Motor neuron (in vitro differentiated cells): ENCODE results near the gene KNTC1. TPM values are rescaled to one million over a fixed set of nuclear protein-coding genes. Genes with fewer than 3 reads are reported as not detected.
"Not testable (repeated sequence)": the region's sequence is repeated elsewhere in the genome, so short reads cannot be mapped to it uniquely, and the experiment has no call there.

Experiments used
- ATAC-seq, 8 experiments: fragments of 200-7000 bp; cut with Tn5 transposase; replicated peaks in 6 of 8; 2 replicates each; pipeline ENCODE4 v1.8.0; 2021; ENCODE audit warnings: mild to moderate bottlenecking in 8 of 8, moderate library complexity in 8 of 8
- H3K27ac ChIP-seq, 2 donors: fragments of 250-450 bp; sonication (Bioruptor Pico); 2 replicates each; pipeline ENCODE4 v1.9.0; 2021; ENCODE audit warnings: antibody characterized with exemption in 2 of 2, mild to moderate bottlenecking in 2 of 2, moderate library complexity in 1 of 2
- H3K4me1 ChIP-seq, 2 donors: fragments of 250-450 bp; sonication (Bioruptor Pico); replicated peaks in 1 of 2; 2 replicates each; pipeline ENCODE4 v1.6.1; 2021; ENCODE audit warnings: antibody characterized with exemption in 2 of 2, mild to moderate bottlenecking in 2 of 2, moderate library complexity in 1 of 2
- H3K4me3 ChIP-seq, 5 donors: fragments of 250-450 bp; sonication (Bioruptor Pico); 2 replicates each; pipeline ENCODE4 v1.9.0; 2021; ENCODE audit warnings: antibody characterized with exemption in 5 of 5, mild to moderate bottlenecking in 5 of 5, moderate library complexity in 4 of 5
- WGBS, 10 experiments: fragments of 450-650 bp; shearing (Covaris generic); methylation state at CpG; one replicate each; pipeline ENCODE4 v1.0.0; 2022; 5-methylcytosine and 5-hydroxymethylcytosine counted together
- in situ Hi-C, 9 experiments: fragments of 400-800 bp; cut with MboI; loops; one replicate each; pipeline ENCODE4 v1.15.0; 2021; ENCODE audit warnings: low sequenced_read_pairs in 9 of 9, low pct_unique_long_range_greater_than_20kb in 2 of 9; ENCODE audit not compliant: unreplicated experiment in 9 of 9
- total RNA-seq, 8 experiments: library from RNA; unstranded; fragments of 300-600 nt; gene quantifications; 2 replicates each; pipeline versions ENCODE4 v1.2.3 to v1.2.4, GENCODE V29; 2022

Gene KNTC1
- total RNA-seq, 8 experiments from 2014 or later: 6.4 to 60.1 (median 14.1) TPM

- ATAC-seq: no peak
- H3K27ac ChIP-seq: no peak overlapping the region
- peaks cover 6 to 8% of the 10 kb centered on the region in 2 donors for H3K4me1 ChIP-seq
- in situ Hi-C loops: no loop called here
- 68 to 100% (median 97%) methylated on average over 1 to 4 of the region's 7 CpGs; no CpG with 5 or more reads in 2 of the 10 experiments for WGBS, 10 experiments
- H3K4me3 ChIP-seq: no peak overlapping the region
These were observed 31.8 kb upstream of the KNTC1 start for GRCh38 chr12:122495258-122495657.

DNA sequence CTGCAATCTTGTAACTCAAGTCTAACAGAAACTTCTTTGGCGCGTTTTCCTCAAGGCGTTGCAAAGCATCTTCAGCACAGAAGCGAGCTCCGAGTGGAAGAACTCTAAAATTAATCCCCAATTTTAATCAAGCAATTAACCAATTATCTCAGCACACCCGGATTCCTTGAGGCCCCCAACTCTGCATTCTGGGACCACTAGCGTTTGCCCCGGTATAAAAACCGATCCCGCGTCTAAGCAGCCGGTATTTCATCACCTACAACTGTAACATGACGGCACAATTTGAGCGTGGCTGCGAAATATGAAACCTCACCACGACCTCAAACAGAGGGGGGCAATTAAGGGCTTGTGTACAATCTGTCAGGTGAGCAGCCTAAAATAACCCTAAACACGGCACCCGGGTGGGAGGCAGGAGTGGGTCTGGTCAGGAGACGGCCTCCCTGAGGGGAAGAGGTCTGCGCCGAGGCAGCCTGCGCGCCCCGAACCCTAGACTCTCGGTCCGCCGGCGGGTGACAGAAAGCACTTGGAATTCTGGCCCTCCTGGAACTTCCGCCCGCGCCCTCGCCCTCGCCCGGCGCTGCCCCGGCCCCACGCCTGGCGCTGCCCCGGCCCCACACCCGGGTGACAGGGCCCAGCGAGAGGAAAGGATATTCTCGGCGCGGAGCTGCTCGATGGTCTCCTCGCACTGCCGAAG is 26.9 kb upstream of the KNTC1 start:
- ATAC-seq: peak; percentile 45 to 62 (median 55)
- Histone ChIP-seq H3K27ac (peak overlapping the region; percentile 86 to 97), H3K4me1 (peaks cover 6 to 14% of the 10 kb centered on the region in 2 donors), H3K4me3 (peak overlapping the region; percentile 47 to 90 (median 66))
- in situ Hi-C loops: no loop called here
- 0 to 1% (median 0%) methylated on average over 1 to 20 of the region's 47 CpGs; no CpG with 5 or more reads in 1 of the 10 experiments for WGBS, 10 experiments

DNA sequence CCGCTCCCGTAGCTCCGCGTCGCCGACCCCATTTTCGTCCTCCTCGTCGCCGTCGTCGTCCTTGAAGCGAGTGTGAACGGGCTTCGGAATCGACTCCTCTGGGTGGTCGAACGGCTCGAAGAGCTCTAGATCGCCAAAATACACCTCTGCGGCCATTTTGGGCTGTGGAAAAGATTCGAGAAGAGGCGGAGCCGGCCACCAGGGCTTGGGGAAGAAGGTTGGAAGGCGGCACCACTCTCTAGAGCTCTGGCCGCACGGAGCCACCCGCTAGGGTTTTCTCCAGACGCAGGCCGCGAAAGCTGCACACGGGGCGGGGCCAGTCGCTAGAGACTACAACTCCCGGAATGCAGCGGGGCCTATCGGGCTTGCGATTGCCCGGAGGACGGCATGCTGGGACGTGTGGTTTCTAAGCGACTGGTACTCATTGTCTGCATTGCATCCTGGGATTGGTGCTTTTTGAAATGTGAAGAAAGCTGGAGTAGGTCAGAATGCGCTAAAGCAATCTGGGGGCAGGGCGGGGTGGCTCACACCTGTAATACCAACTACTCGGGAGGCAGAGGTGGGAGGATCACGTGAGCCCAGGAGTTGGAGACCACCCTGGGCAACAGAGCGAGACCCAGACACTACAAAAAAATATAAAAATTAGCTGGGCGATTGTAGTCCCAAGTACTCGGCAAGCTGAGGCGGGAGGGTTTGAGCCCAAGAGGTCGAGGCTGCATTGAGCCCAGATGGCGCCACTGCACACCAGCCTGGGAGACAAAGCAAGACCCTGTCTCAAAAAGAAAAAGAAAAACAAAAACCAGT is 26.2 kb upstream of the KNTC1 start, which contains the start of gene ZCCHC8:
Gene ZCCHC8, minus strand, starts transcription at position 248 of the 804 bp plus-strand sequence. Its CDS starts 92 bp downstream, at position 156.
- peak within 1 kb of the TSS; percentile 47 to 90 (median 66) for H3K4me3 ChIP-seq
- H3K27ac ChIP-seq: peak within 1 kb of the TSS; percentile 86 to 97
- 0 to 35% (median 9%) methylated on average over 1 to 29 of the region's 52 CpGs; no CpG with 5 or more reads in 3 of the 10 experiments for WGBS, 10 experiments
- peak; percentile 90 to 97 (median 96) for ATAC-seq
- peaks cover 6 to 14% of the 10 kb centered on the region in 2 donors for H3K4me1 ChIP-seq
- in situ Hi-C loops: no loop called here

GRCh38 chr12:122501489-122501989 is 25.5 kb upstream of the KNTC1 start:
- Histone ChIP-seq H3K27ac (peak overlapping the region in 1 of 2 donors; percentile 97), H3K4me1 (peaks cover 6 to 14% of the 10 kb centered on the region in 2 donors), H3K4me3 (peak overlapping the region in 1 of 5 donors; percentile 90)
- in situ Hi-C loops: no loop called here
- 60 to 100% (median 90%) methylated on average over 1 to 8 of the region's 9 CpGs; no CpG with 5 or more reads in 1 of the 10 experiments for WGBS, 10 experiments
- ATAC-seq: no peak

GRCh38 chr12:122503147-122503751 is 23.8 kb upstream of the KNTC1 start:
- in situ Hi-C loops: no loop called here
- Histone ChIP-seq H3K4me1 (peaks cover 6 to 14% of the 10 kb centered on the region in 2 donors), H3K4me3 (no peak overlapping the region), H3K27ac (no peak overlapping the region)
- WGBS, 10 experiments: 73 to 100% (median 93%) methylated on average over 1 to 3 of the region's 3 CpGs; no CpG with 5 or more reads in 1 of the 10 experiments
- ATAC-seq: no peak

DNA sequence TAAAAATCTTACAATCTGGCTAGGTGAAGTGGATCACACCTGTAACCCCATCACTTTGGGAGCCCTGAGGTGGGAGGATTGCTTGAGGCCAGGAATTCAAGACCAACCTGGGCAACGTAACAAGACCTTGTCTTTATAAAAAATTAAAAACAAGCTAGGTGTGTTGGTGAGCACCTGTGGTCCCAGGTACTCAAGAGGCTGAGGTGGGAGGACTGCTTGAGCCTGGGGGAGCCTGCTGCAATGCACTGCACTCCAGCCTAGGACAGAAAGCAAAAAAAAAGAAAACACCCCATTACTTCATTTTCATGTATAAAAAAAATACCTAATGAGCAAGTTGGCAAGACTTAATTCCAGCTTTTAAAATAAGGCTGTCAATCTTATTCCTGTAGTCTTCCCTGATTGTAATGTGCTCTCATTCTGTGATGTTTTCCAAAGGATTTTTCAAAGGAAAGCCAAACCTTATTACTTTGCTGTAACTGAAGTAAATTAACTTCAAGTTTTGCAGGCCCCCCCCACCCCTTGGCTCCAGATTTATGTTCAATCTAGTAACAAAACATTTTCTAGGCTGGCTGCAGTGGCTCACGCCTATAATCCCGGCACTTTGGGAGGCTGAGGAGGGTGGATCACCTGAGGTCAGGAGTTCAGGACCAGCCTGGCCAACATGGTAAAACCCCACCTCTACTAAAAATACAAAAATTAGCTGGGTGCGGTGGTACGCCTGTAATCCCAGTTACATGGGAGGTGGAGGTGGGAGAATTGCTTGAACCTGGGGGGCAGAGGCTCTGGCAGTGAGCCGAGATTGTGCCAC is 23.1 kb upstream of the KNTC1 start:
- ATAC-seq: no peak
- Histone ChIP-seq H3K27ac (no peak overlapping the region), H3K4me3 (no peak overlapping the region), H3K4me1 (peaks cover 4 to 11% of the 10 kb centered on the region in 2 donors)
- in situ Hi-C loops: no loop called here
- 20 to 100% (median 100%) methylated on average over 1 to 4 of the region's 6 CpGs; no CpG with 5 or more reads in 3 of the 10 experiments for WGBS, 10 experiments

- in situ Hi-C loops: no loop called here
- WGBS, 10 experiments: 82 to 100% (median 94%) methylated on average over 1 to 10 of the region's 11 CpGs
- Histone ChIP-seq H3K4me3 (no peak overlapping the region), H3K4me1 (peaks cover 0 to 7% of the 10 kb centered on the region in 2 donors), H3K27ac (no peak overlapping the region)
- ATAC-seq: no peak
These were observed 21.5 kb upstream of the KNTC1 start for GRCh38 chr12:122505419-122506051.

- ATAC-seq: no peak
- H3K27ac ChIP-seq: no peak overlapping the region
- no peak overlapping the region for H3K4me3 ChIP-seq
- H3K4me1 ChIP-seq: peaks cover 0 to 2% of the 10 kb centered on the region in 2 donors
- in situ Hi-C loops: no loop called here
- 79 to 100% (median 93%) methylated on average over 1 to 5 of the region's 5 CpGs; no CpG with 5 or more reads in 1 of the 10 experiments for WGBS, 10 experiments
These were observed 20.6 kb upstream of the KNTC1 start for GRCh38 chr12:122506393-122506938.

DNA sequence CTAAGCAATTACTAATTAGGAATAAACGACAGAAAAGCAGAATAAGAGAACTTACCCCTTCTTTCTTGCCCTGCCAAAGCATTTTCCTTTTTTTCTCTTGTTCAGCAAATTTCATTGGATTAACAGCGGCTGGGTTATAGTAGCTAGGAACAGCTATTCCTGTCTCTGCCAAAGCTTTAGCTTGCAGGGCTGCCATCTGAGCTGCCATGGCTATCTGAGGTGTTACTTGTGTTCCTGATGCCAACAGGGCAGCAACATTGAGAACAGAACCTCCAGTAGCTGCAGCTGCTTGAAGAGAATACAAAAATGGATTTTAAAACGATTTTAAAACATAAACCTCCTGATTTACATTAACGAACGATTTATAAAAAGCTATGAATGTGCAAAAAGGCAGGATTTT is 18.9 kb upstream of the KNTC1 start:
- H3K27ac ChIP-seq: no peak overlapping the region
- in situ Hi-C loops: no loop called here
- no peaks in the 10 kb centered on the region for H3K4me1 ChIP-seq
- WGBS, 10 experiments: 85 to 100% (median 94%) methylated on average over 2 to 5 of the region's 5 CpGs
- ATAC-seq: no peak
- no peak overlapping the region for H3K4me3 ChIP-seq

GRCh38 chr12:122513028-122513427 is 14.0 kb upstream of the KNTC1 start:
- in situ Hi-C loops, H3K4me3 ChIP-seq, ATAC-seq, H3K27ac ChIP-seq, H3K4me1 ChIP-seq: not testable (repeated sequence)
- 50 to 100% (median 75%) methylated on average over 1 to 3 of the region's 3 CpGs; no CpG with 5 or more reads in 1 of the 10 experiments for WGBS, 10 experiments

DNA sequence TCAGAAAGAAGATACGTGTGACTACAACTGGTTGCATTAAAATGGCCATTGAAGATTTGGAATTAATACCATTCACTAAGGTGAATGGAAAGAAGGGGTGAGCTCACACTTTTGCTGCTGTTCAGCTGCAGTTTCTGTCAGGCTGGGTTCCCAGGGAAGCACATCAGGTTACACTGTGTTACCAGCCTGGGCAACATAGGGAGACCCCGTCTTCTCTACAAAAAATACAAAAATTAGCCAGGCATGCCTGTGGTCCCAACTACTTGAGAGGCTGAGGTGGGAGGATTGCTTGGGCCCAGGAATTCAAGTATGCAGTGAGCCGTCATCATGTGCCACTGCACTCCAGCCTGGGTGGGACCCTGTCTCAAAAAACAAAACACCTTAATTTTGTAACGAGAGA is 13.4 kb upstream of the KNTC1 start:
- Histone ChIP-seq H3K4me3 (no peak overlapping the region), H3K27ac (no peak overlapping the region), H3K4me1 (no peaks in the 10 kb centered on the region)
- in situ Hi-C loops: no loop called here
- WGBS, 10 experiments: 80 to 100% (median 96%) methylated on average over 1 to 4 of the region's 4 CpGs; no CpG with 5 or more reads in 2 of the 10 experiments
- ATAC-seq: no peak
